Activated CD4-positive, alpha-beta T cell treated with anti-CD3 and anti-CD28 coated beads, Interleukin-2, amount 10 ng/mL, durations not matched to agents 24 days and 14 days (primary cell): Measurements from ENCODE around the gene ANO3. TPM values are rescaled to one million over a fixed set of nuclear protein-coding genes. Genes with fewer than 3 reads are reported as not detected.
"Not testable (repeated sequence)": the region's sequence is repeated elsewhere in the genome, so short reads cannot be mapped to it uniquely, and the experiment has no call there.

Experiments used
- DNase-seq: peaks from one replicate; pipeline ENCODE4 v3.0.0; 2022
- H3K27ac Mint-ChIP-seq: one replicate; pipeline ENCODE4 v1.8.0; 2022; ENCODE audit warnings: mild to moderate bottlenecking, mixed read lengths
- H3K27me3 Mint-ChIP-seq: one replicate; pipeline ENCODE4 v1.8.0; 2022; ENCODE audit warnings: mixed read lengths
- H3K36me3 Mint-ChIP-seq: one replicate; pipeline ENCODE4 v1.8.0; 2022; ENCODE audit warnings: low read depth, mild to moderate bottlenecking, mixed read lengths
- H3K4me1 Mint-ChIP-seq: one replicate; pipeline ENCODE4 v1.8.0; 2021; ENCODE audit warnings: mixed read lengths
- H3K4me3 Mint-ChIP-seq: one replicate; pipeline ENCODE4 v1.8.0; 2022; ENCODE audit warnings: mild to moderate bottlenecking, moderate library complexity, mixed read lengths
- H3K9me3 Mint-ChIP-seq: one replicate; pipeline ENCODE4 v1.8.0; 2021; ENCODE audit warnings: mixed read lengths
- intact Hi-C: fragments of 100-400 bp; cut with micrococcal nuclease; formaldehyde crosslinking; loops from one replicate; pipeline ENCODE4 v1.15.1; 2023
- total RNA-seq: library from RNA; stranded (reverse); gene quantifications from 2 replicates; pipeline ENCODE4 v1.2.3, GENCODE V29; 2022

The ANO3 gene
- total RNA-seq, 1 donor from 2014 or later, result not detected

- intact Hi-C loops, result no loop called here
- Mint-ChIP-seq H3K36me3 (no peaks in the 10 kb centered on the region), H3K27ac (no peak overlapping the region), H3K27me3 (no peaks in the 10 kb centered on the region), H3K9me3 (no peaks in the 10 kb centered on the region), H3K4me3 (no peak overlapping the region), H3K4me1 (no peaks in the 10 kb centered on the region)
- DNase-seq, result no peak
Measured at GRCh38 chr11:26580929-26581328, 249.0 kb downstream of the ANO3 start.

GRCh38 chr11:26583550-26583949, 251.6 kb downstream of the ANO3 start:
- Mint-ChIP-seq H3K36me3 (no peaks in the 10 kb centered on the region), H3K9me3 (no peaks in the 10 kb centered on the region), H3K27ac (no peak overlapping the region), H3K27me3 (no peaks in the 10 kb centered on the region), H3K4me1 (no peaks in the 10 kb centered on the region), H3K4me3 (no peak overlapping the region)
- intact Hi-C loops, result no loop called here
- no peak for DNase-seq

GRCh38 chr11:26584818-26585217, 252.9 kb downstream of the ANO3 start:
- Mint-ChIP-seq H3K4me3 (no peak overlapping the region), H3K27ac (no peak overlapping the region), H3K36me3 (no peaks in the 10 kb centered on the region), H3K9me3 (peaks cover 5% of the 10 kb centered on the region), H3K4me1 (no peaks in the 10 kb centered on the region), H3K27me3 (no peaks in the 10 kb centered on the region)
- no peak for DNase-seq
- intact Hi-C loops, result no loop called here

DNA sequence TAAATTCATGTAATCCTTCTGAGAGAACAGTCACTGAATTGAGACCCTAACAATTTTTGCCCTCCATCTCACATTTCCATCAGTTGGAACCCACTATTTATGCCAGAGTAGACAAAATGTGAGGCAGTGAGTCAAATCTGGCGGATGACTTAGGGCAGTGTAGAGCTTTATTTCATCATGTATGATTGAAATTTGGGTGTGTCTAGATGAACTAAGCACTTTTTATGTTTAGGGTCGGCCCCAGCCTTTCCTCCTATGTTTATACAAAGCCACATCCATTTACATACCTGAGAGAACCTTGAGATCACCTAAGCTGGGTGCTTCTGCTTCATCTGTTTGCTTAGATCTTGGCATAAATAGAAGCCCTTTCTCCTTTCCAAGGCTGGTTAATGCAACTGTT, 255.1 kb downstream of the ANO3 start:
- no peaks in the 10 kb centered on the region for H3K4me1 Mint-ChIP-seq
- H3K9me3 Mint-ChIP-seq, result peaks cover 5% of the 10 kb centered on the region
- no peak for DNase-seq
- intact Hi-C loops, result no loop called here
- no peaks in the 10 kb centered on the region for H3K36me3 Mint-ChIP-seq
- no peak overlapping the region for H3K27ac Mint-ChIP-seq
- H3K27me3 Mint-ChIP-seq, result no peaks in the 10 kb centered on the region
- H3K4me3 Mint-ChIP-seq, result no peak overlapping the region

DNA sequence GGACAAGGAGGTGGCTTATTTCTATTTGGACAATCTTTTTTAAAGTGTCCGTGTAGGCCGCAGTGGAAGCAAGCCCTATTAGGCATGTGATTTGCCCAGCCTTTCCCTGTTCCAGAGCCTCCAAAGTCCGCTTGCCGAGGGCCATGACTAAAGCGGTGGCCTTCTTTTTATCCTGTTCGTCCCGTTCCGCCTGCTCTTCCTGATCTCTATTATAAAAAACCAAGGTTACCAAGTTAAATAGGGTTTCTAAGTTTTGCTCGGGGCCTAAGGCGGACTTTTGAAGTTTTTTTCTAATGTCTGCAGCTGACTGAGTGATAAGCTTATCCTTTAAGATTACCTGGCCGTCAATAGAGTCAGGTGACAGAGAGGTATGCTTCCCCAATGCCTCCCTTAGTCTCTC, 261.8 kb downstream of the ANO3 start:
- Mint-ChIP-seq H3K9me3 (peaks cover 15% of the 10 kb centered on the region), H3K4me3 (no peak overlapping the region), H3K4me1 (no peaks in the 10 kb centered on the region), H3K36me3 (no peaks in the 10 kb centered on the region), H3K27ac (no peak overlapping the region), H3K27me3 (no peaks in the 10 kb centered on the region)
- DNase-seq, result no peak
- intact Hi-C loops, result no loop called here

- intact Hi-C loops, H3K27me3 Mint-ChIP-seq, H3K27ac Mint-ChIP-seq, H3K4me1 Mint-ChIP-seq, H3K36me3 Mint-ChIP-seq, DNase-seq, H3K4me3 Mint-ChIP-seq, H3K9me3 Mint-ChIP-seq: not testable (repeated sequence)
Measured at GRCh38 chr11:26595207-26595865, 263.4 kb downstream of the ANO3 start.

DNA sequence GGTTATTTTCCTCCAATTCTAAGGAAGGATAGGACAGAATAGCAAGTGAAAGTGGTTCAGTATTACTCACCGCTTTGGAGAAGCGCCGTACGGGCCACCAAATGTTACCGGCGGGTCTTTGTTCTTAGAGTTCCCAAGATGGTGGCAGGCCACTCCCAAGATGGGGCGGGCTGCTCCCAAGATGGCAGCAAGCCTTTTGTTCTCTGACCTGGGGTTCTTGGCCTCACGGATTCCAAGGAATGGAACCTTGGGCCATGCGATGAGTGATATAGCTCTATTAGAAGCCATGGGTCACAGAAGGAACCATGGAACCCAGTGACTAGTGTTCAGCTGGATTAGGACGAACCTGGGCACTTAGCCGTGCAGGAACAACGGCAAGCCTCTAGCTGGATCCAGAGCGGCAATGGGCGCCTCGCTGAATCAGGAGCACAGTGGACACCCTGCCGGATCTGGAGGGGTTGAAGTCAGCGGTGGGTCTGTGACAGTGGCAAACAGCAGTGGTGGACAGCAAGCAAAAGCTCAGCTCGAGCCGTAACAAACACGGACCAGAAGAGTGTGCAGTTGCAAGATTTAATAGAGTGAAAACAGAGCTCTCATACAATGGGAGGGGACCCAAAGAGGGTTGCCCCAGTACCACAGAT, 265.2 kb downstream of the ANO3 start:
- intact Hi-C loops, DNase-seq, H3K4me3 Mint-ChIP-seq, H3K4me1 Mint-ChIP-seq, H3K27ac Mint-ChIP-seq, H3K9me3 Mint-ChIP-seq, H3K36me3 Mint-ChIP-seq, H3K27me3 Mint-ChIP-seq: not testable (repeated sequence)

GRCh38 chr11:26597899-26598298, 266.0 kb downstream of the ANO3 start:
- Mint-ChIP-seq H3K4me1 (no peaks in the 10 kb centered on the region), H3K4me3 (no peak overlapping the region), H3K27ac (no peak overlapping the region), H3K27me3 (no peaks in the 10 kb centered on the region), H3K9me3 (peaks cover 10% of the 10 kb centered on the region), H3K36me3 (no peaks in the 10 kb centered on the region)
- no peak for DNase-seq
- intact Hi-C loops, result no loop called here

DNA sequence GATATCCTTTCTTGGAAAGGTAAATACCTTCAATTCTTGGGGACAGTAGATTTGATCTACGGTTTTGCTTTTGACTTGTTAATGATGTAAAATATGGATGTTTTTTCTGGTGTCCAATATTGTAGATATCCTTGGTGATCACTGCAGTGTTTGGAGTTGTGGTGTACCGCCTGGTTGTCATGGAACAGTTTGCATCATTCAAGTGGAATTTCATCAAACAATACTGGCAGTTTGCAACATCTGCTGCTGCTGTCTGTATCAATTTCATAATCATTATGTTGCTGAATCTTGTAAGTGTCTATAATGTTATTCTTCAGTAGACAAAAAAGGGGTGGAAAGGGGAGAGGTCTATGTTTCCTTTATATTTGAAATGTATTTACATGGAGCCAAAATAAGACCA, 267.5 kb downstream of the ANO3 start:
- Mint-ChIP-seq H3K27me3 (no peaks in the 10 kb centered on the region), H3K9me3 (peaks cover 6% of the 10 kb centered on the region)
- intact Hi-C loops, result no loop called here

GRCh38 chr11:26599876-26600434, 268.0 kb downstream of the ANO3 start:
- H3K4me1 Mint-ChIP-seq, result no peaks in the 10 kb centered on the region
- no peak for DNase-seq
- no peak overlapping the region for H3K27ac Mint-ChIP-seq
- H3K36me3 Mint-ChIP-seq, result no peaks in the 10 kb centered on the region
- peaks cover 6% of the 10 kb centered on the region for H3K9me3 Mint-ChIP-seq
- intact Hi-C loops, result no loop called here
- H3K27me3 Mint-ChIP-seq, result no peaks in the 10 kb centered on the region
- H3K4me3 Mint-ChIP-seq, result no peak overlapping the region

More for the DNA sequence above, 267.5 kb downstream of the ANO3 start:
- DNase-seq, result no peak
- H3K4me3 Mint-ChIP-seq, result no peak overlapping the region
- no peaks in the 10 kb centered on the region for H3K4me1 Mint-ChIP-seq
- no peak overlapping the region for H3K27ac Mint-ChIP-seq
- no peaks in the 10 kb centered on the region for H3K36me3 Mint-ChIP-seq

DNA sequence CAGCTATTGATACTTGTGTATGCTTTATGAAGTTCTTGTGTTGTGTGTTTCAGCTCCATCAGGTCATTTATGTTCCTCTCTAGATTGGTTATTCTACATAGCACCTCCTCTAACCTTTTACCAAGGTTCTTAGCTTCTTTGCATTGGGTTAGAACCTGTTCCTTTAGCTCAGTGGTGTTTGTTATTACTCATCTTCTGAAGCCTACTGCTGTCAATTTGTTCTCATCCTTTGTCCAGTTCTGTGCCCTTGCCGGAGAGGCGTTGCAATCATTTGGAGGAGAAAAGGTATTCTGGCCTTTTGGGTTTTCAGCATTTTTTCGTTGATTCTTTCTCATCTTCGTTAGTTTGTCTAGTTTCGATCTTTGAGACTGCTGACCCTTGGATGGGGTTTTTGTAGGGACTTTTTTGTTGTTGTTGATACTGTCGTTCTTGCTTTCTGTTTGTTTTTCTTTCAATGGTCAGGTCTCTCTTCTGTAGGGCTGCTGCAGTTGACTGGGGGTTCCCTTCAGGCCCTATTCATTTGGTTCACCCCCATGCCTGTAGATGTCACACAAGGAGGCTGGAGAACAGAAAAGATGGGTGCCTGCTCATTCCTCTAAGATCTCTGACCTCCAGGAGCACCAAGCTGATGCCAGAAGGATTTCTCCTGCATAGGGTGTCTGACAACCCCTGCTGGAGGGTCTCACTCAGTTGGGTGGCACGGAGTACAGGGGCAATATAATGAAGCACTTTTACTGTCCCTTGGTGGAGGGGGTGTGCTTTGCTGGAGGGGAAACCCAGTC, 276.0 kb downstream of the ANO3 start:
- no peaks in the 10 kb centered on the region for H3K27me3 Mint-ChIP-seq
- no peak for DNase-seq
- H3K36me3 Mint-ChIP-seq, result no peaks in the 10 kb centered on the region
- no peak overlapping the region for H3K27ac Mint-ChIP-seq
- H3K4me1 Mint-ChIP-seq, result no peaks in the 10 kb centered on the region
- no peak overlapping the region for H3K4me3 Mint-ChIP-seq
- H3K9me3 Mint-ChIP-seq, result no peaks in the 10 kb centered on the region
- intact Hi-C loops, result no loop called here

GRCh38 chr11:26608507-26609146, 276.7 kb downstream of the ANO3 start:
- Mint-ChIP-seq H3K4me3 (no peak overlapping the region), H3K27ac (no peak overlapping the region), H3K27me3 (no peaks in the 10 kb centered on the region), H3K36me3 (no peaks in the 10 kb centered on the region), H3K4me1 (no peaks in the 10 kb centered on the region), H3K9me3 (no peaks in the 10 kb centered on the region)
- intact Hi-C loops, result no loop called here
- DNase-seq, result no peak

GRCh38 chr11:26613759-26614158, 281.8 kb downstream of the ANO3 start:
- no peak overlapping the region for H3K4me3 Mint-ChIP-seq
- no peaks in the 10 kb centered on the region for H3K36me3 Mint-ChIP-seq
- intact Hi-C loops, result no loop called here
- no peak overlapping the region for H3K27ac Mint-ChIP-seq
- no peak for DNase-seq
- no peaks in the 10 kb centered on the region for H3K27me3 Mint-ChIP-seq
- no peaks in the 10 kb centered on the region for H3K9me3 Mint-ChIP-seq
- no peaks in the 10 kb centered on the region for H3K4me1 Mint-ChIP-seq

- H3K4me3 Mint-ChIP-seq, result no peak overlapping the region
- intact Hi-C loops, result loop anchor here (5.0 kb wide), 1 partner anchor 354 kb away; no protein-coding TSS in a partner anchor
- H3K36me3 Mint-ChIP-seq, result no peaks in the 10 kb centered on the region
- no peak overlapping the region for H3K27ac Mint-ChIP-seq
- H3K9me3 Mint-ChIP-seq, result no peaks in the 10 kb centered on the region
- DNase-seq, result no peak
- H3K4me1 Mint-ChIP-seq, result no peaks in the 10 kb centered on the region
- H3K27me3 Mint-ChIP-seq, result no peaks in the 10 kb centered on the region
Measured at GRCh38 chr11:26618441-26618840, 286.5 kb downstream of the ANO3 start.
